HEK293 (cell line): ENCODE data around the gene HS3ST4.

Source experiments
- CTCF ChIA-PET: fragments of 350-600 bp; formaldehyde crosslinking; extraction: SDS; loops from one replicate; lab custom pipeline; 2021; ENCODE audit warnings: antibody characterized with exemption; lab: Yijun Ruan, JAX
- POLR2A ChIA-PET: fragments of 300-600 bp; formaldehyde crosslinking; extraction: SDS; loops from one replicate; lab custom pipeline; 2020; ENCODE audit warnings: antibody characterized with exemption, inconsistent platforms; lab: Yijun Ruan, JAX
- H3K27ac ChIP-seq: fragments of 200-500 bp; sonication (Bioruptor generic); 2 replicates; pipeline ENCODE4 v1.5.1; 2014; ENCODE audit warnings: low read depth, low read length, control low read depth, inconsistent platforms; ENCODE audit errors: extremely low read depth
- H3K36me3 ChIP-seq, 2 experiments: fragments of 200-500 bp in 1 of 2; sonication (Bioruptor generic) in 1 of 2; 1 replicate in 1 of 2; 2 replicates in 1 of 2; pipeline ENCODE4 v1.5.1; 2014 to 2017; ENCODE audit warnings: inconsistent platforms in 2 of 2, low read length in 2 of 2; ENCODE audit not compliant: control insufficient read depth in 2 of 2, insufficient read depth in 1 of 2
- H3K4me1 ChIP-seq: fragments of 200-500 bp; sonication (Bioruptor generic); 2 replicates; pipeline ENCODE4 v1.5.1; 2014; ENCODE audit warnings: mild to moderate bottlenecking, low read length, inconsistent platforms; ENCODE audit not compliant: control insufficient read depth, insufficient read depth
- H3K4me3 ChIP-seq: 2 replicates; pipeline ENCODE4 v1.5.1; 2011; ENCODE audit warnings: low read depth, mild to moderate bottlenecking, control low read depth, low read length, moderate library complexity
- H3K9me3 ChIP-seq: fragments of 200-500 bp; sonication (Bioruptor generic); 2 replicates; pipeline ENCODE4 v1.5.1; 2014; ENCODE audit warnings: low read depth, low read length, inconsistent platforms; ENCODE audit not compliant: control insufficient read depth, insufficient read depth
- BCL11A ChIP-seq: fragments of 450-650 bp; formaldehyde crosslinking; IDR thresholded peaks from 2 replicates; pipeline ENCODE4 v1.5.1; 2016; ENCODE audit warnings: low read depth, missing biosample characterization, missing genetic modification characterization
- GLI2 ChIP-seq: fragments of 450-650 bp; formaldehyde crosslinking; IDR thresholded peaks from 2 replicates; pipeline ENCODE4; 2017; ENCODE audit warnings: missing biosample characterization, missing genetic modification characterization, low read depth, borderline replicate concordance
- KLF17 ChIP-seq: fragments of 450-650 bp; formaldehyde crosslinking; IDR thresholded peaks from 2 replicates; pipeline ENCODE4 v1.5.1; 2016; ENCODE audit warnings: missing biosample characterization, missing genetic modification characterization
- MZF1 ChIP-seq: fragments of 450-650 bp; formaldehyde crosslinking; IDR thresholded peaks from 2 replicates; pipeline ENCODE4 v1.5.1; 2017; ENCODE audit warnings: missing biosample characterization, missing genetic modification characterization, borderline replicate concordance
- PRDM10 ChIP-seq: fragments of 450-650 bp; formaldehyde crosslinking; IDR thresholded peaks from 2 replicates; pipeline ENCODE4 v1.5.1; 2016; ENCODE audit warnings: missing biosample characterization, missing genetic modification characterization
- SP2 ChIP-seq: fragments of 450-650 bp; formaldehyde crosslinking; IDR thresholded peaks from 2 replicates; pipeline ENCODE4 v1.5.1; 2016; ENCODE audit warnings: missing biosample characterization, missing genetic modification characterization
- TCF7L2 ChIP-seq: IDR thresholded peaks from 2 replicates; pipeline ENCODE4 v1.6.1; 2011; ENCODE audit warnings: low read depth, mild to moderate bottlenecking, inconsistent platforms, low read length, moderate library complexity, borderline replicate concordance
- ZBTB49 ChIP-seq: fragments of 450-650 bp; formaldehyde crosslinking; IDR thresholded peaks from 2 replicates; pipeline ENCODE4 v1.5.1; 2016; ENCODE audit warnings: missing biosample characterization, missing genetic modification characterization, low read depth
- ZNF121 ChIP-seq: fragments of 450-650 bp; formaldehyde crosslinking; IDR thresholded peaks from 2 replicates; pipeline ENCODE4 v1.5.1; 2016; ENCODE audit warnings: missing biosample characterization, missing genetic modification characterization
- ZNF221 ChIP-seq: fragments of 450-650 bp; formaldehyde crosslinking; IDR thresholded peaks from 2 replicates; pipeline ENCODE4 v1.5.1; 2017; ENCODE audit warnings: missing biosample characterization, missing genetic modification characterization, borderline replicate concordance
- ZNF23 ChIP-seq: fragments of 450-650 bp; formaldehyde crosslinking; IDR thresholded peaks from 2 replicates; pipeline ENCODE4 v1.5.1; 2016; ENCODE audit warnings: missing biosample characterization, missing genetic modification characterization, borderline replicate concordance
- ZNF248 ChIP-seq: fragments of 450-650 bp; formaldehyde crosslinking; IDR thresholded peaks from 2 replicates; pipeline ENCODE4 v1.5.1; 2017; ENCODE audit warnings: missing biosample characterization, missing genetic modification characterization
- ZNF26 ChIP-seq: fragments of 450-650 bp; formaldehyde crosslinking; IDR thresholded peaks from 2 replicates; pipeline ENCODE4 v1.5.1; 2016; ENCODE audit warnings: missing biosample characterization, missing genetic modification characterization
- ZNF529 ChIP-seq: fragments of 450-650 bp; formaldehyde crosslinking; IDR thresholded peaks from 2 replicates; pipeline ENCODE4 v1.5.1; 2017; ENCODE audit warnings: missing genetic modification characterization, missing biosample characterization; ENCODE audit not compliant: insufficient replicate concordance
- ZNF623 ChIP-seq: fragments of 450-650 bp; formaldehyde crosslinking; IDR thresholded peaks from 2 replicates; pipeline ENCODE4 v1.5.1; 2016; ENCODE audit warnings: missing biosample characterization, missing genetic modification characterization
- ZNF626 ChIP-seq: fragments of 450-650 bp; sonication (Bioruptor Pico); formaldehyde crosslinking; IDR thresholded peaks from 2 replicates; pipeline ENCODE4 v1.5.1; 2018; ENCODE audit warnings: missing biosample characterization, missing genetic modification characterization, inconsistent platforms
- ZNF768 ChIP-seq: fragments of 450-650 bp; formaldehyde crosslinking; IDR thresholded peaks from 2 replicates; pipeline ENCODE4 v1.5.1; 2018; ENCODE audit warnings: missing biosample characterization, mild to moderate bottlenecking, missing genetic modification characterization
- ZSCAN4 ChIP-seq: fragments of 450-650 bp; formaldehyde crosslinking; IDR thresholded peaks from 2 replicates; pipeline ENCODE4 v1.5.1; 2017; ENCODE audit warnings: missing biosample characterization, missing genetic modification characterization
- TF ChIP-seq, protein P1 (sequence below): fragments of 450-650 bp; formaldehyde crosslinking; IDR thresholded peaks from 2 replicates; pipeline ENCODE4 v1.5.1; 2016; ENCODE audit warnings: missing biosample characterization, missing genetic modification characterization

HS3ST4 gene

GRCh38 chr16:25700547-25700946 lies 8.8 kb downstream of the HS3ST4 start (continued):
- no peak for TF ChIP-seq KLF17 (tag by site-specific recombination)

DNA sequence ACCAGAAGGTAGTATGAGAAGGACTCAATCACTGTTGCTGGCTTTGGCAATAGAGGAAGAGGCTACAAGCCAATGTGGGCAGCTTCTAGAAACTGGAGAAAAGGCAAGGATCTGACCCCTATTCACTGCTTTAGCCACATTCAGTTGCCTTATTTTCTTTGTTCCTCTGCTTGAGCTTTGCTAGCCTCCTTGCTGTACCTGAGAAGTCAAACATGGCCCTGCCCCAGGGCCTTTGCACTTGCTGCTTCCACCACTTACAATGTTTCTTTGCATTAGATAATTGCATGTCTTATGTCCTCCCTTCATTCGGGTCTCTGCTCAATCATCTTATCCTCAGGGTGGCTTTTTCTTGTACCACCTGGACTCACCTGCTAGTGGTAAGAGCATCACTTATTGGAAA lies 15.8 kb downstream of the HS3ST4 start:
- H3K9me3 ChIP-seq: no peaks in the 10 kb centered on the region
- no peak overlapping the region for H3K27ac ChIP-seq
- ChIA-PET CTCF (interaction anchor here (0.5 to 0.9 kb wide), 4 partner anchors 8 to 429 kb away, joined by 3 to 4 read pairs (median 3); no protein-coding TSS in a partner anchor), POLR2A (no interaction called here)
- no peaks in the 10 kb centered on the region for H3K36me3 ChIP-seq
- H3K4me1 ChIP-seq: no peaks in the 10 kb centered on the region
- TF ChIP-seq SP2 (tag by site-specific recombination) (no peak), ZNF623 (tag by site-specific recombination) (peak; percentile 60)
- H3K4me3 ChIP-seq: no peak overlapping the region

DNA sequence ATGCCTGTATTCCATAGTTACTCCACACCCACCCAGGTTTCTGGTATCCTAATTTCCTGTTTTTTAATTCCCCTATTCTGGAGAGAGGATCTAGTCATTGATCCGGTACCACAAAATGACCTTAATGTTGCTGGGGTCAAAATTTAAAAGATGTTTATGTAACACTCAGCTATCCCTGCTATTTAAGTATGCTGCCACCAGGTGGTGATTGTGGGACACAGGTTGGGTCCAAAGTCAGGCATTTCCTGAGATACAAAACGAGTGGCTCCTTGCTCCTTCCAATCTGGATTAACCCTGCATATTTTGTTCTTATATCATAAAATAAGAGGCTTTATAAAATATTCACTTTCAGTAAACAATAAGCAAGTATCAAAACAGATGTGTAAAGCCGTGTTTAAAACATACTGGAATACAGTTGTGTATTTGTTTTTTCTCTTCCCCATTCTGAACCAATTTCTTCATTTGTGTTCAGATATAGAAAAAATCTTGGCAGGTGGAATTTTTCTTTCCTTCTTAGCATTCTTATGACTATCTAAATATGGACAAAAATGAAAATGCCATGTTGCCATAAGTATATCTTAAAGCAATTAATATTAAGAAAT lies 16.3 kb downstream of the HS3ST4 start:
- no peaks in the 10 kb centered on the region for H3K9me3 ChIP-seq
- no peaks in the 10 kb centered on the region for H3K4me1 ChIP-seq
- ChIA-PET CTCF (interaction anchor here (0.5 to 0.8 kb wide), 3 partner anchors 9 to 429 kb away, joined by 3 to 4 read pairs (median 3); no protein-coding TSS in a partner anchor), POLR2A (no interaction called here)
- H3K27ac ChIP-seq: no peak overlapping the region
- no peaks in the 10 kb centered on the region for H3K36me3 ChIP-seq
- H3K4me3 ChIP-seq: no peak overlapping the region
- TF ChIP-seq MZF1 (tag by site-specific recombination) (no peak), ZNF529 (tag by site-specific recombination) (no peak), PRDM10 (tag by site-specific recombination) (no peak), ZNF768 (tag by site-specific recombination) (no peak), ZNF248 (tag by site-specific recombination) (no peak), ZNF121 (no peak), ZSCAN4 (tag by site-specific recombination) (no peak), GLI2 (tag by site-specific recombination) (no peak), ZBTB49 (tag by site-specific recombination) (no peak), ZNF23 (no peak), ZNF221 (tag by site-specific recombination) (no peak), ZNF626 (tag by site-specific recombination) (no peak), ZNF623 (tag by site-specific recombination) (no peak), BCL11A (no peak), ZNF26 (tag by site-specific recombination) (no peak), TCF7L2 (no peak)
- TF ChIP-seq, protein P1, sequence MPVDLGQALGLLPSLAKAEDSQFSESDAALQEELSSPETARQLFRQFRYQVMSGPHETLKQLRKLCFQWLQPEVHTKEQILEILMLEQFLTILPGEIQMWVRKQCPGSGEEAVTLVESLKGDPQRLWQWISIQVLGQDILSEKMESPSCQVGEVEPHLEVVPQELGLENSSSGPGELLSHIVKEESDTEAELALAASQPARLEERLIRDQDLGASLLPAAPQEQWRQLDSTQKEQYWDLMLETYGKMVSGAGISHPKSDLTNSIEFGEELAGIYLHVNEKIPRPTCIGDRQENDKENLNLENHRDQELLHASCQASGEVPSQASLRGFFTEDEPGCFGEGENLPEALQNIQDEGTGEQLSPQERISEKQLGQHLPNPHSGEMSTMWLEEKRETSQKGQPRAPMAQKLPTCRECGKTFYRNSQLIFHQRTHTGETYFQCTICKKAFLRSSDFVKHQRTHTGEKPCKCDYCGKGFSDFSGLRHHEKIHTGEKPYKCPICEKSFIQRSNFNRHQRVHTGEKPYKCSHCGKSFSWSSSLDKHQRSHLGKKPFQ: no peak
